GM18873 (cell line): Measurements from ENCODE around the gene GDPD5.

Experiments
- ATAC-seq: cut with Tn5 transposase; IDR thresholded peaks from one replicate; pipeline ENCODE4 v1.9.1; 2021; ENCODE audit warnings: mild to moderate bottlenecking, moderate library complexity, moderate number of reproducible peaks; ENCODE audit not compliant: unreplicated experiment, low FRiP score

The GDPD5 gene

GRCh38 chr11:75453916-75454655 lies 71.7 kb downstream of the GDPD5 start:
- ATAC-seq, result no peak

- no peak for ATAC-seq
These were observed 74.6 kb downstream of the GDPD5 start for GRCh38 chr11:75450826-75451821.

DNA sequence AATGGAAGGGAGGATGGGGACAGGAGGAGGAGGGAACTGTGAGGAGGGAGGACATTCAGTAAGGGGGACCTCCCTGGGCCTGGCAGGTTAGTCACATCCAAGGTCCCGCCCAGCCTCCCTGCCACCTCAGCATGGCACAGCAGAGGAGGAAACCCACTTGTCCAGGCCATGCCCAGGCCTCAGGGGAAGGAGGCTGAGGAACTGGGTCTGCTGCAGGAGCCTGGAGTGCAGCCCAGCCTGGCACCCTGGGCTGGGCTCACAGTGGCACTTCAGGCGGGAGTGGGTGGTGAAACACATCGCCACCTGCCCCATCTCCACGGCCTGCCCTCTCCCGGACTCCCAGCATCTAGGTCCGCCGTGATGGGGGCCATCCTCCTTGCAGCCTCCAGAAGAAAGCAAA lies 75.5 kb downstream of the GDPD5 start:
- no peak for ATAC-seq

DNA sequence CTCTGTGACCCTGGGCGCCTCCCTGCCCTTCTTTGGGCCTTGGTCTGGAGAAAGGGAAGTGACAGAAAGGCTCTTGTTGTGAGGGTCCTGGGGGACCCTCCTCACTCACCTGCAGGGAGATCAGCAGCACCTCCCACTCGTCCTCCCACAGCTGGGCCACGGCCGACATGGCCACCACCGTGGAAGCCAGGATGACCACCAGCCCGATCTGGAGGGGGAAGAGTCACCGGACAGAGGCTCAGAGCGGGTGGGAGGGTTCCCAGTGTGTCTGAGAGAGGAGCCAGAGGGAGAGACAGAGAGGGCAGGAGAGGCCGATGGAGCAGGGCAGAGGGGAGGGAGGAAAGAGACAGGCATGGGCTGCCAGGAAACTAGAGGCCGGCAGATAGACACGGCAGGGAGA lies 76.0 kb downstream of the GDPD5 start:
- ATAC-seq, result no peak

- ATAC-seq, result no peak
These were observed 76.5 kb downstream of the GDPD5 start for GRCh38 chr11:75449271-75449670.

GRCh38 chr11:75447415-75447814 lies 78.3 kb downstream of the GDPD5 start:
- ATAC-seq, result no peak

- no peak for ATAC-seq
These were observed 80.3 kb downstream of the GDPD5 start for GRCh38 chr11:75445315-75445953.

- ATAC-seq, result no peak
These were observed 82.7 kb downstream of the GDPD5 start for GRCh38 chr11:75443043-75443442.

DNA sequence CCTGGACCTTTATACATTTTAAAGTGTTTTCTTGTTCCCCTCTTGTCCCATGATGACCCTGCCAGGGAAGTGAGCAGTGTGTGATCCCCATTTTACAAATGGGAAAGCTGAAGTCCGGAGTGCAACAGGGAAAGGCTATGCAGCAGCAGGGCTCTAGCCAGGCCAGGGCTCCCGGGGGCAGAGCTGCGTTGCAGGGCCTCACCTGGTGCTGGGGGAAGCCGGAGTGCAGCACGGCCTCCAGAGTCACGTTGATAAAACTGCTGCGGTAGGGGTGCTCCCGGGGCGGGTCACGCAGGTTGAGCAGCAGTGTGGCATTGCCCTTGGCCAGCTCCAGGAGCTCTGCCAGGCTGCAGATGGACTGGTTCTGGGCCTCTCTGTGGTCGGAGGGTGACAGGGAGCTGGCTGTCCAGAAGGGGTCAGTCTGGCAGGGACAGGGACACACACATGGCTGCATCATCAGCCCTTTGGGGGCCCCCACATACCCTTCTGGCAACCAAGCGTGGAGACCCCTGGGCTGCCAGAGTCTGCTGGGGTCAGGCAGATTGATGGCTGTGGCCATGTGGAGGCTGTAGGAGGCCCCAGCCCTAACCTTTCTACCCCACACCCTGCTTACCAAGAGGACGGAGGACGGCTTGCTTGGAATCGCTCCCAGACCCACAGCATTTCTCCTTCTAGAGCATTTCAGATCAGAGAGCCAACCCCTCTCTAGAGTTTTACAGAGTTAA lies 83.4 kb downstream of the GDPD5 start:
- ATAC-seq, result no peak

DNA sequence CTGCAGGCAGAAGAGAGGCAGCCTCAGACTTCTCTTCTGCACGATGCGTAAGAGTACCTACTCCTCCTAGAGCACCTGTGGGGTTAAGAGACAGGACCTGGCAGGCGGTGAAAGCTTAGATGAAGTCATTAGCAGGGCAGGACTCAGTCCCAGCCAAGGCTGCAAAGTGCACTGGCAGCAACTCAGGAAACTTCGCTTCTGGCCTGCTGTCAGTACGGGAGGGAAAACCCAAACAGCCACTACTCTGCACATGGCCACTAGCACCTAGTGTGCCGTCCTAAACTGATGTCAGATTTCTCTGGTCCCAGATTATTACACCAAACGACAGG lies 84.0 kb downstream of the GDPD5 start:
- ATAC-seq, result no peak

DNA sequence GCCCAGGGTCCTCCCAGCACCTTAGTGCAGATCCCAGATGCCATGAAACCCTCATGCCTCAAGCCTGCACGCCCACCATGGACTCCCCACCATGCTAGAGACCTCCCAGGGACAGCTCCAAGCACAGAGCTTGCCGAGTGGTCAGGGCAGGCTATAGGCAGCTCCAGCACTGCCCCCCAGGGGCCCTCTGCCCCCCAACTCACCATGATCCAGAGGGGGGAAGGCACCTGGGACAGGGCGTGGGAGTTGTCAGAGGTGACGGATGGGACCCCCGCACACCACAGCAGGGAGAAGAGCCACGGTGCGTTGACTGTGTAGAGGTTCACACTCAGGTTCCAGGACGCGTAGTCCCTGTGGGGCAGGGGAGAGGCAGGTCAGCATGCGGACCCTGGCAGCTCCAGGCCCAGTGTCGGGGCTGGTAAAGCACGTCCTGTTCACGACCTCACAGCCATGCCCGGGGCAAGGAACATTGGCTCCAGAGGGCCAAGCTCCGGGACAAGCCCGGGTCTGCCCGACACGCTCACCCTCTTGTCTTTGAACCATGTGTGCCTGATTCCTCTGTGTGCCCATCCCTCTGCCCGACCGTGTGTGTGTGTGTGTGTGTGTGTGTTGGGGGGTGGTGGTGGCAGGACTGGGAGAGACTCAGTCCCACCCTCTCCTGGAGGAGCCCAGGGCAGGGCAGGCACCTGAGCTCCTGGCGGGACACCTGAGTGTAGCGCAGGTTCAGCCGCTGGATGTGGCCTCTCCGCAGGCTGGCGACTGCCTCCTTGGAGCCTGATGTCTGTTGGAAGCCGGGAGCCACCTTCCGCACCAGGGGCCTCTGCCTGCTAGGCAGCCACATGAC lies 84.6 kb downstream of the GDPD5 start:
- no peak for ATAC-seq

DNA sequence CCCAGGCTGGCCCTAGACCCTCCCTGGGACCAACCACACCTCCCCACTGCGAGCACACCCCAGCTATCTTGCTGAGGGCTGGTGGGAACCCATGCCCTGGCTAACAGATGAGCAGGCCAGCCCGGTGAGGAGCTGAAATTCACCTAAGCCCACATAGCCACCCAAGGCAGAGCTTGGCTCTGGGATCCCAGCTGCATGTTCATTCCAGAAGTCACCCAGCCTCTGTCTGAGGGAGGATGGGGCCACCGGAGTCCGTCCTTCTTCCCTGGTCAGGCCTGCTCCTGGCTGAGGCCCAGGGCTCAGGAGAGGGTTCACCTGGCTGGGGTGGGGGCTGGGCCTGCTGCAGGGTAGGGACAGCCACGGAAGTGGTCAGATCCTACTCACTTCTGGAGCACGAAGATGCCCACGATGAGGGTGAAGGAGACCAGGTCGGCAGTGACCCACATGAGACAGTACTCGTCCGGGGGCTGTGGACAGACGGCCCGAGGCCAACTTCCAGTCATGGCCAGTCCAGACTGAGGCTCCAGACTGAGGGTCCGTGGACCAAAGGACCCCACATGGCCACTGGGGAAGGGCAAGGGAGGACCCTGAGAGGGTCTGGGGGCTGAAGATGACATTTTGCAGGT lies 86.1 kb downstream of the GDPD5 start:
- ATAC-seq, result no peak

DNA sequence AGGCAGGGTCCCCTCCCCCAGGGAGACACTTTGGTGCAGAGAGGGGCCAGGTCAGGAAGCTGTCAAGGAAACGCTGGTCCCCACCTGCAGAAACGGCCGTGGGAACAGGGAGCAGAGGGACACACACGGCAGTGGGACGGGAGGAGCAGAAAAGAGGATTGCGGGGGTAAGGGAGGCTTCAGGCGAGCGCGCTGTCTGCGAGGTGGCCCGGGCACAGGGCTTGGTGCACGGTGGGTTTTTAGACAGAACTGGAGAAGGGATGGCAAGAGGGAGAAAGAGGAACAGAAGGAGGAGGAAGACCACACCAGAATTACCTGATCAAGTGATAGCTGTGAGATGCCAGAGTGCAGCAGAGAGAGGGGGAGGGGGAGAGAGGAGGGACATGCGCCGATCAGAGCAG lies 86.7 kb downstream of the GDPD5 start:
- no peak for ATAC-seq

GRCh38 chr11:75437966-75438659 lies 87.6 kb downstream of the GDPD5 start:
- ATAC-seq, result no peak

DNA sequence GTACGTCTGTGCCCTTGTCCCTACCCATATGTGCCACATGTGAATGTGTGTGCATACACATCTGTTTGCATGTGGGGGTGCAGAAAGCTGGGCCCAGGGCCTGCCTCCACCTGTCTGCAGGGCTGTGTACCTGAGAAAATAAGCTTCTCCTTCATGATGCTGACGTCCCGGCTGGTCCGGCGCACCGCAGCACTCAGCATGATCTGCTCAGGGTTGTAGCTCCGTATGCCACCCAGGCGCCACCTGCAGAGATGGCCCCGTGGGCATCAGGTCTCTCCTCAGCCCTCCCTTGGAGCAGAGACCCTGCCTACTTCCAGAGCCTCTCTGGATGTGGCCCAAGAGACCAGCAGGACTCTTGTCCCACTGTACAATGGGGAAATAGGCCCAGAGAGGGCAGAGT lies 88.9 kb downstream of the GDPD5 start:
- no peak for ATAC-seq

- ATAC-seq, result no peak
These were observed 90.2 kb downstream of the GDPD5 start for GRCh38 chr11:75435571-75435925.

DNA sequence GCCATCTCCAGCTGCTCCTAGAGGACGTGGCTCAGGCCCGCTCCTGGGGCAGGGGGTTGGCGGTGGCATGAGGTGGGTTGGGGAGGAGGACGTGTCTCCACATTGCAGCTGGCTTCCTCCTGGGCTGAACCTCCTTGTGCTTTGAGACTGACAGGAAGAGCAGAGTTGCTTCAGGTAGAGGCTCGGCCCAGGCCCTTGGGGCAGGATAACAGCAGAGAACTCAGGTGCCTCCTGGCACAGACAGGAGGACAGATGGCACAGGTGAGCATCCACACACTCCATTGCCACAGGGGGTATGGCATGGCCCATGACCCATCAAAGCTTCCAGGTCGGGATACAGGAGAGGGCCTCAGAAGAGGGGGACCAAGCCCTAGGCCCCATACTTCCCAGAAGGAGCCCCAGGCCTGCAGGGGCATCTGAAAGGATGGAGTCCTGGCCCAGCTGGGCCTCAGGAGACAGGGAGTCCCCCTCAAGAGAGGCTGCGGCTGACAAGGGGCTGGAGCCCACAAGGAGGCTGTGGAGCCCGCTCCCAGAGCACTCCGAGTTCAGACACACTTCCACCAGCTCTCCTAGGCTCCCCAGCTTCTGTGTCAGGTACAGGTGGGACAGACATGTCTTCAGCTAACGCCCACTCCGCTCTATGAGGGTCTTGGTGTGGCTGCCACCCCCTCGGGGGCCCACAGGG lies 90.7 kb downstream of the GDPD5 start:
- ATAC-seq, result no peak

DNA sequence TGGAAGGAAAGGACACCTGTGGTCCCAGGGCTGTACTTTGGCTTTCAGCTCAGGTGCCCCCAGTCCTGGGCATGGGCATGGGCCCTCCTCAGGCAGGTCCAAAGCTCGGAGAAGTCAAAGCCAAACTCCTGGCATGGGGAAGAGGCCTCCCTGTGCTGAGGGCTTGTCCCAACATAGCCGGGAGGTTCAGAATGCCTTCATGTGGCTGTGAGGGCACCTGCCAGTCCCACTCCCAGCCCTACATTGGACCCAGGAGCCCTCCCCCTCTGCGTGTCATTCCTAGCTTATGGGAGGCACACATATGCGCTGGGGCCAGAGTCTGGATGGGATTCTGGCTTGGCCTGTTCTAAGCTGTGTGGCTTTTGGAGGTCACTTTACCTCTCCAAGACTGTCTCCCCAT lies 91.7 kb downstream of the GDPD5 start:
- no peak for ATAC-seq
